Measurements from ENCODE around the gene ZNF275. TPM values are rescaled to one million over a fixed set of nuclear protein-coding genes. Genes with fewer than 3 reads are reported as not detected.

Gene ZNF275
- total RNA-seq, 4 donors from 2014 or later, result 11.8 to 15.9 (median 12.6) TPM

- H3K4me3 ChIP-seq, result no peak overlapping the region
- TF ChIP-seq POLR2A (IDR thresholded peaks at IDR 0.05), result no peak
- no peak for TF ChIP-seq CTCF (IDR thresholded peaks at IDR 0.05)
- no peak for TF ChIP-seq EP300 (IDR thresholded peaks at IDR 0.05)
- no peaks in the 10 kb centered on the region for H3K27me3 ChIP-seq
- no peaks in the 10 kb centered on the region for H3K9me3 ChIP-seq
- H3K27ac ChIP-seq, result no peak overlapping the region
- no peak for DNase-seq (ENCODE audit: low spot score in 2 of 2)
- H3K4me1 ChIP-seq, result no peaks in the 10 kb centered on the region
- no peaks in the 10 kb centered on the region for H3K36me3 ChIP-seq
- 54 to 77% methylated on average over 2 to 3 of the region's 3 CpGs for WGBS, 2 donors
These were observed 32.2 kb upstream of the ZNF275 start for GRCh38 chrX:153301746-153302145.

- TF ChIP-seq POLR2A (IDR thresholded peaks at IDR 0.05) (no peak), CTCF (IDR thresholded peaks at IDR 0.05) (no peak), EP300 (IDR thresholded peaks at IDR 0.05) (no peak)
- DNase-seq (ENCODE audit: low spot score in 2 of 2), result no peak
- no peaks in the 10 kb centered on the region for H3K27me3 ChIP-seq
- H3K4me3 ChIP-seq, result no peak overlapping the region
- no peaks in the 10 kb centered on the region for H3K4me1 ChIP-seq
- H3K27ac ChIP-seq, result no peak overlapping the region
- no peaks in the 10 kb centered on the region for H3K36me3 ChIP-seq
- WGBS, 2 donors, result 69 to 91% methylated on average over 4 of the region's 4 CpGs
- H3K9me3 ChIP-seq, result no peaks in the 10 kb centered on the region
These were observed 31.2 kb upstream of the ZNF275 start for GRCh38 chrX:153302796-153303195.

GRCh38 chrX:153303276-153304262 is 30.4 kb upstream of the ZNF275 start:
- Histone ChIP-seq H3K27me3 (no peaks in the 10 kb centered on the region), H3K4me1 (no peaks in the 10 kb centered on the region), H3K36me3 (no peaks in the 10 kb centered on the region), H3K4me3 (no peak overlapping the region), H3K9me3 (no peaks in the 10 kb centered on the region), H3K27ac (no peak overlapping the region)
- no peak for DNase-seq (ENCODE audit: low spot score in 2 of 2)
- TF ChIP-seq CTCF (IDR thresholded peaks at IDR 0.05) (no peak), POLR2A (IDR thresholded peaks at IDR 0.05) (no peak), EP300 (IDR thresholded peaks at IDR 0.05) (no peak)
- 61 to 71% methylated on average over 10 to 12 of the region's 12 CpGs for WGBS, 2 donors

GRCh38 chrX:153304988-153305736 is 28.8 kb upstream of the ZNF275 start:
- no peaks in the 10 kb centered on the region for H3K9me3 ChIP-seq
- no peak overlapping the region for H3K27ac ChIP-seq
- H3K4me3 ChIP-seq, result no peak overlapping the region
- TF ChIP-seq EP300 (IDR thresholded peaks at IDR 0.05) (no peak), CTCF (IDR thresholded peaks at IDR 0.05) (no peak), POLR2A (IDR thresholded peaks at IDR 0.05) (no peak)
- WGBS, 2 donors, result 70 to 72% methylated on average over 8 to 9 of the region's 9 CpGs
- no peaks in the 10 kb centered on the region for H3K4me1 ChIP-seq
- H3K27me3 ChIP-seq, result no peaks in the 10 kb centered on the region
- DNase-seq (ENCODE audit: low spot score in 2 of 2), result no peak
- no peaks in the 10 kb centered on the region for H3K36me3 ChIP-seq

- Histone ChIP-seq H3K27me3 (no peaks in the 10 kb centered on the region), H3K9me3 (no peaks in the 10 kb centered on the region), H3K36me3 (no peaks in the 10 kb centered on the region), H3K4me1 (no peaks in the 10 kb centered on the region), H3K27ac (no peak overlapping the region), H3K4me3 (no peak overlapping the region)
- 89 to 93% methylated on average over 2 to 3 of the region's 3 CpGs for WGBS, 2 donors
- no peak for TF ChIP-seq CTCF (IDR thresholded peaks at IDR 0.05)
- TF ChIP-seq EP300 (IDR thresholded peaks at IDR 0.05), result no peak
- no peak for TF ChIP-seq POLR2A (IDR thresholded peaks at IDR 0.05)
- no peak for DNase-seq (ENCODE audit: low spot score in 2 of 2)
These were observed 28.0 kb upstream of the ZNF275 start for GRCh38 chrX:153305972-153306371.

Measured in tibial nerve (tissue), 4 donors.